ENCODE data around the gene MYH11.

DNA sequence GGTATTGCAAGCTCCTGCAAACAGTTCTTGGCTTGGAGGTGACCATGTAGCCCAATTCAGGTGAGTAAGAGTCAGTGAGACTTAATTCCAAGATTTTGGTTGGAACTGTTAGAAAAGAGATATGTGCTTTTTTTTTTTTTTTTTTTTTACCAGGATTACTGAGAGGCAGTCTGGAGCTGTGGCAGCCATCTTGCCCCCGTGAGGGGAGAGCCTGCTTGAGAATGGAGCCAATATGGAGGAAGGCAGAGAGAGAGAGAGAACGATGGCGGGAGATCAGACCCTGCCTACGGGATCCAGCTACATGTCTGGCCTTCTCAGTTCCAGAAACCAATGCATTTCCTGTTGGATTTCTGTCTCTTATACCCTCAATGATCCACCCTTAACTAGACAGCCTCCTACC, 97.8 kb downstream of the MYH11 start:
- TF ChIP-seq, protein P1, sequence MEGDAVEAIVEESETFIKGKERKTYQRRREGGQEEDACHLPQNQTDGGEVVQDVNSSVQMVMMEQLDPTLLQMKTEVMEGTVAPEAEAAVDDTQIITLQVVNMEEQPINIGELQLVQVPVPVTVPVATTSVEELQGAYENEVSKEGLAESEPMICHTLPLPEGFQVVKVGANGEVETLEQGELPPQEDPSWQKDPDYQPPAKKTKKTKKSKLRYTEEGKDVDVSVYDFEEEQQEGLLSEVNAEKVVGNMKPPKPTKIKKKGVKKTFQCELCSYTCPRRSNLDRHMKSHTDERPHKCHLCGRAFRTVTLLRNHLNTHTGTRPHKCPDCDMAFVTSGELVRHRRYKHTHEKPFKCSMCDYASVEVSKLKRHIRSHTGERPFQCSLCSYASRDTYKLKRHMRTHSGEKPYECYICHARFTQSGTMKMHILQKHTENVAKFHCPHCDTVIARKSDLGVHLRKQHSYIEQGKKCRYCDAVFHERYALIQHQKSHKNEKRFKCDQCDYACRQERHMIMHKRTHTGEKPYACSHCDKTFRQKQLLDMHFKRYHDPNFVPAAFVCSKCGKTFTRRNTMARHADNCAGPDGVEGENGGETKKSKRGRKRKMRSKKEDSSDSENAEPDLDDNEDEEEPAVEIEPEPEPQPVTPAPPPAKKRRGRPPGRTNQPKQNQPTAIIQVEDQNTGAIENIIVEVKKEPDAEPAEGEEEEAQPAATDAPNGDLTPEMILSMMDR (IDR thresholded peaks at IDR 0.05 in 8 of 11, conservative IDR thresholded peaks at IDR 0.05 in 3 of 11): no peak
- TF ChIP-seq POLR2AphosphoS5 (IDR thresholded peaks at IDR 0.05): no peak
- no peak for TF ChIP-seq POLR2A (IDR thresholded peaks at IDR 0.05)

Data from spleen (tissue), 7 donors.